ENCODE measurements around the gene LACTB. TPM values are rescaled to one million over a fixed set of nuclear protein-coding genes. Genes with fewer than 3 reads are reported as not detected.
A peak's percentile ranks its signal among the peaks of the same experiment; 100 is the strongest.

LACTB gene
- total RNA-seq, 1 donor from 2014 or later: 20.7 TPM

- H3K9me3 Mint-ChIP-seq (ENCODE audit: low read depth): no peaks in the 10 kb centered on the region
- no peak for DNase-seq (ENCODE audit: low spot score)
- peak overlapping the region; percentile 100 for H3K27ac Mint-ChIP-seq (ENCODE audit: unreplicated experiment)
- H3K36me3 Mint-ChIP-seq (ENCODE audit: low read depth): peaks cover 20% of the 10 kb centered on the region
- TF ChIP-seq CTCF (IDR thresholded peaks at IDR 0.05): peak; percentile 72
- H3K4me1 Mint-ChIP-seq (ENCODE audit: low read depth): peaks cover 28% of the 10 kb centered on the region
- no peaks in the 10 kb centered on the region for H3K27me3 Mint-ChIP-seq (ENCODE audit: low read depth)
- peak overlapping the region; percentile 98 for H3K4me3 Mint-ChIP-seq (ENCODE audit: unreplicated experiment)
These were observed 34.5 kb downstream of the LACTB start for GRCh38 chr15:63156086-63156710.

- Mint-ChIP-seq H3K27ac (ENCODE audit: unreplicated experiment) (peak overlapping the region; percentile 100), H3K9me3 (ENCODE audit: low read depth) (no peaks in the 10 kb centered on the region), H3K27me3 (ENCODE audit: low read depth) (no peaks in the 10 kb centered on the region), H3K4me3 (ENCODE audit: unreplicated experiment) (peak overlapping the region; percentile 98), H3K36me3 (ENCODE audit: low read depth) (peaks cover 17% of the 10 kb centered on the region), H3K4me1 (ENCODE audit: low read depth) (peaks cover 25% of the 10 kb centered on the region)
- TF ChIP-seq CTCF (IDR thresholded peaks at IDR 0.05): no peak
- no peak for DNase-seq (ENCODE audit: low spot score)
These were observed 35.1 kb downstream of the LACTB start for GRCh38 chr15:63156755-63157117.

GRCh38 chr15:63157118-63157843, 35.6 kb downstream of the LACTB start, which contains the start of gene RPS27L:
RPS27L (minus strand) TSS chr15:63157477; CDS start chr15:63157405, 72 bp downstream.
- peaks cover 24% of the 10 kb centered on the region for H3K4me1 Mint-ChIP-seq (ENCODE audit: low read depth)
- H3K4me3 Mint-ChIP-seq (ENCODE audit: unreplicated experiment): peak within 1 kb of the TSS; percentile 98
- no peaks in the 10 kb centered on the region for H3K9me3 Mint-ChIP-seq (ENCODE audit: low read depth)
- no peak for TF ChIP-seq CTCF (IDR thresholded peaks at IDR 0.05)
- peak; percentile 98 for DNase-seq (ENCODE audit: low spot score)
- H3K27me3 Mint-ChIP-seq (ENCODE audit: low read depth): no peaks in the 10 kb centered on the region
- peaks cover 16% of the 10 kb centered on the region for H3K36me3 Mint-ChIP-seq (ENCODE audit: low read depth)
- peak within 1 kb of the TSS; percentile 100 for H3K27ac Mint-ChIP-seq (ENCODE audit: unreplicated experiment)

GRCh38 chr15:63157891-63158431, 36.3 kb downstream of the LACTB start:
- H3K4me1 Mint-ChIP-seq (ENCODE audit: low read depth): peaks cover 24% of the 10 kb centered on the region

More at GRCh38 chr15:63157891-63158431, 36.3 kb downstream of the LACTB start:
- H3K27ac Mint-ChIP-seq (ENCODE audit: unreplicated experiment): peak overlapping the region; percentile 100
- no peaks in the 10 kb centered on the region for H3K9me3 Mint-ChIP-seq (ENCODE audit: low read depth)
- H3K36me3 Mint-ChIP-seq (ENCODE audit: low read depth): peaks cover 11% of the 10 kb centered on the region
- no peak for DNase-seq (ENCODE audit: low spot score)
- peak overlapping the region; percentile 98 for H3K4me3 Mint-ChIP-seq (ENCODE audit: unreplicated experiment)
- no peaks in the 10 kb centered on the region for H3K27me3 Mint-ChIP-seq (ENCODE audit: low read depth)
- peak; percentile 65 for TF ChIP-seq CTCF (IDR thresholded peaks at IDR 0.05)

All from chondrocyte (in vitro differentiated cells).